Panc1 (cell line): Measurements from ENCODE around the gene NT5C1B.

Source experiments
- CTCF ChIP-seq: fragments of 450-650 bp; IDR thresholded peaks from 2 replicates; pipeline ENCODE4 v1.5.1; 2017; ENCODE audit warnings: mild to moderate bottlenecking
- POLR2AphosphoS5 ChIP-seq: IDR thresholded peaks from 2 replicates; pipeline ENCODE4 v1.6.1; 2012; ENCODE audit warnings: mild to moderate bottlenecking, low read depth, low read length, moderate library complexity

GRCh38 chr2:18518116-18519111, 71.0 kb downstream of the NT5C1B start:
- no peak for TF ChIP-seq CTCF
- TF ChIP-seq POLR2AphosphoS5 = no peak
